Dendritic cell treated with granulocyte-macrophage colony-stimulating factor and Interleukin-4, amounts not matched to agents 40 ng/mL and 50 ng/mL, for 4 days (primary cell): ENCODE measurements around the gene SND1.

Experiments
- H3K27ac Mint-ChIP-seq: one replicate; pipeline ENCODE4 v1.8.0; 2022; ENCODE audit warnings: mild to moderate bottlenecking, mixed read lengths
- H3K27me3 Mint-ChIP-seq: one replicate; pipeline ENCODE4 v1.8.0; 2022; ENCODE audit warnings: mild to moderate bottlenecking, mixed read lengths
- H3K36me3 Mint-ChIP-seq: one replicate; pipeline ENCODE4 v1.8.0; 2022; ENCODE audit warnings: low read depth, mixed read lengths
- H3K4me1 Mint-ChIP-seq: one replicate; pipeline ENCODE4 v1.8.0; 2022; ENCODE audit warnings: low read depth, mixed read lengths
- H3K4me3 Mint-ChIP-seq: one replicate; pipeline ENCODE4 v1.8.0; 2022; ENCODE audit warnings: mild to moderate bottlenecking, moderate library complexity, mixed read lengths
- H3K9me3 Mint-ChIP-seq: one replicate; pipeline ENCODE4 v1.8.0; 2022; ENCODE audit warnings: mixed read lengths
- intact Hi-C: fragments of 100-400 bp; cut with micrococcal nuclease; formaldehyde crosslinking; loops from one replicate; pipeline ENCODE4 v1.15.0; 2022

SND1 gene

GRCh38 chr7:128117691-128118090, 465.7 kb downstream of the SND1 start:
- H3K4me1 Mint-ChIP-seq = peaks cover 45% of the 10 kb centered on the region
- H3K36me3 Mint-ChIP-seq = no peaks in the 10 kb centered on the region
- intact Hi-C loops = no loop called here
- H3K9me3 Mint-ChIP-seq = no peaks in the 10 kb centered on the region
- peaks cover 10% of the 10 kb centered on the region for H3K27me3 Mint-ChIP-seq
- H3K27ac Mint-ChIP-seq = no peak overlapping the region
- no peak overlapping the region for H3K4me3 Mint-ChIP-seq

- H3K27me3 Mint-ChIP-seq = peaks cover 6% of the 10 kb centered on the region
- no peaks in the 10 kb centered on the region for H3K9me3 Mint-ChIP-seq
- H3K4me3 Mint-ChIP-seq = no peak overlapping the region
- H3K27ac Mint-ChIP-seq = peak overlapping the region; percentile 50
- peaks cover 59% of the 10 kb centered on the region for H3K4me1 Mint-ChIP-seq
- intact Hi-C loops = no loop called here
- H3K36me3 Mint-ChIP-seq = no peaks in the 10 kb centered on the region
Measured at GRCh38 chr7:128119036-128119435, 467.0 kb downstream of the SND1 start.

- Mint-ChIP-seq H3K27ac (no peak overlapping the region), H3K27me3 (peaks cover 2% of the 10 kb centered on the region), H3K36me3 (no peaks in the 10 kb centered on the region), H3K4me1 (peaks cover 61% of the 10 kb centered on the region), H3K4me3 (no peak overlapping the region), H3K9me3 (no peaks in the 10 kb centered on the region)
- intact Hi-C loops = no loop called here
Measured at GRCh38 chr7:128120116-128120515, 468.1 kb downstream of the SND1 start.

GRCh38 chr7:128120976-128121490, 469.0 kb downstream of the SND1 start:
- Mint-ChIP-seq H3K27me3 (peaks cover 2% of the 10 kb centered on the region), H3K36me3 (no peaks in the 10 kb centered on the region), H3K27ac (peak overlapping the region; percentile 90), H3K4me1 (peaks cover 61% of the 10 kb centered on the region), H3K4me3 (peak overlapping the region; percentile 23), H3K9me3 (no peaks in the 10 kb centered on the region)
- intact Hi-C loops = no loop called here

GRCh38 chr7:128121711-128122530, 469.9 kb downstream of the SND1 start:
- no peaks in the 10 kb centered on the region for H3K36me3 Mint-ChIP-seq
- peak overlapping the region; percentile 77 for H3K4me3 Mint-ChIP-seq
- peaks cover 58% of the 10 kb centered on the region for H3K4me1 Mint-ChIP-seq
- intact Hi-C loops = no loop called here
- peak overlapping the region; percentile 90 for H3K27ac Mint-ChIP-seq
- no peaks in the 10 kb centered on the region for H3K27me3 Mint-ChIP-seq
- H3K9me3 Mint-ChIP-seq = no peaks in the 10 kb centered on the region

- H3K4me3 Mint-ChIP-seq = no peak overlapping the region
- intact Hi-C loops = no loop called here
- no peaks in the 10 kb centered on the region for H3K36me3 Mint-ChIP-seq
- no peaks in the 10 kb centered on the region for H3K27me3 Mint-ChIP-seq
- H3K27ac Mint-ChIP-seq = peak overlapping the region; percentile 90
- peaks cover 58% of the 10 kb centered on the region for H3K4me1 Mint-ChIP-seq
- no peaks in the 10 kb centered on the region for H3K9me3 Mint-ChIP-seq
Measured at GRCh38 chr7:128122576-128123290, 470.7 kb downstream of the SND1 start.

- no peak overlapping the region for H3K27ac Mint-ChIP-seq
- H3K4me1 Mint-ChIP-seq = peaks cover 54% of the 10 kb centered on the region
- H3K27me3 Mint-ChIP-seq = no peaks in the 10 kb centered on the region
- intact Hi-C loops = no loop called here
- no peak overlapping the region for H3K4me3 Mint-ChIP-seq
- no peaks in the 10 kb centered on the region for H3K36me3 Mint-ChIP-seq
- H3K9me3 Mint-ChIP-seq = no peaks in the 10 kb centered on the region
Measured at GRCh38 chr7:128123291-128124037, 471.5 kb downstream of the SND1 start.

GRCh38 chr7:128124786-128125185, 472.8 kb downstream of the SND1 start:
- no peaks in the 10 kb centered on the region for H3K36me3 Mint-ChIP-seq
- H3K9me3 Mint-ChIP-seq = no peaks in the 10 kb centered on the region
- peaks cover 44% of the 10 kb centered on the region for H3K4me1 Mint-ChIP-seq
- no peak overlapping the region for H3K27ac Mint-ChIP-seq
- H3K27me3 Mint-ChIP-seq = no peaks in the 10 kb centered on the region
- intact Hi-C loops = no loop called here
- no peak overlapping the region for H3K4me3 Mint-ChIP-seq

- no peaks in the 10 kb centered on the region for H3K9me3 Mint-ChIP-seq
- H3K36me3 Mint-ChIP-seq = no peaks in the 10 kb centered on the region
- no peak overlapping the region for H3K4me3 Mint-ChIP-seq
- intact Hi-C loops = no loop called here
- H3K4me1 Mint-ChIP-seq = peaks cover 44% of the 10 kb centered on the region
- H3K27me3 Mint-ChIP-seq = no peaks in the 10 kb centered on the region
- no peak overlapping the region for H3K27ac Mint-ChIP-seq
Measured at GRCh38 chr7:128125816-128126215, 473.8 kb downstream of the SND1 start.

- Mint-ChIP-seq H3K9me3 (no peaks in the 10 kb centered on the region), H3K4me1 (peaks cover 26% of the 10 kb centered on the region), H3K4me3 (no peak overlapping the region), H3K27me3 (no peaks in the 10 kb centered on the region), H3K36me3 (no peaks in the 10 kb centered on the region), H3K27ac (no peak overlapping the region)
- intact Hi-C loops = no loop called here
Measured at GRCh38 chr7:128128401-128128800, 476.4 kb downstream of the SND1 start.

GRCh38 chr7:128129224-128129864, 477.4 kb downstream of the SND1 start:
- Mint-ChIP-seq H3K27me3 (peaks cover 8% of the 10 kb centered on the region), H3K4me1 (peaks cover 26% of the 10 kb centered on the region), H3K9me3 (no peaks in the 10 kb centered on the region), H3K4me3 (no peak overlapping the region), H3K36me3 (no peaks in the 10 kb centered on the region), H3K27ac (no peak overlapping the region)
- intact Hi-C loops = no loop called here

- Mint-ChIP-seq H3K27me3 (peaks cover 24% of the 10 kb centered on the region), H3K4me3 (no peak overlapping the region), H3K27ac (no peak overlapping the region), H3K4me1 (peaks cover 29% of the 10 kb centered on the region), H3K9me3 (no peaks in the 10 kb centered on the region), H3K36me3 (no peaks in the 10 kb centered on the region)
- intact Hi-C loops = no loop called here
Measured at GRCh38 chr7:128131115-128131514, 479.1 kb downstream of the SND1 start.

GRCh38 chr7:128131731-128132130, 479.7 kb downstream of the SND1 start:
- H3K9me3 Mint-ChIP-seq = no peaks in the 10 kb centered on the region
- no peak overlapping the region for H3K27ac Mint-ChIP-seq
- H3K4me1 Mint-ChIP-seq = peaks cover 30% of the 10 kb centered on the region
- peaks cover 30% of the 10 kb centered on the region for H3K27me3 Mint-ChIP-seq
- H3K36me3 Mint-ChIP-seq = no peaks in the 10 kb centered on the region
- H3K4me3 Mint-ChIP-seq = no peak overlapping the region
- intact Hi-C loops = no loop called here
